Neural cell (in vitro differentiated cells): ENCODE measurements around the gene MEAF6. TPM values are rescaled to one million over a fixed set of nuclear protein-coding genes. Genes with fewer than 3 reads are reported as not detected.

Experiments used
- H2AFZ ChIP-seq: fragments of 200-600, 300-800 bp; sonication (generic), shearing (Covaris generic); 2 replicates; pipeline ENCODE4 v1.6.0; 2014; ENCODE audit warnings: low read depth, mild to moderate bottlenecking, antibody characterized with exemption, low read length, moderate library complexity
- H3F3A ChIP-seq: fragments of 200-600 bp; shearing (Covaris generic); 2 replicates; pipeline ENCODE4 v1.6.1; 2016; ENCODE audit warnings: mild to moderate bottlenecking, moderate library complexity, mixed read lengths, antibody characterized with exemption, low read length; ENCODE audit not compliant: insufficient read depth, poor library complexity, severe bottlenecking
- H3K27ac ChIP-seq: fragments of 200-600, 300-800 bp; sonication (generic), shearing (Covaris generic); 2 replicates; pipeline ENCODE4 v1.5.1; 2014; ENCODE audit warnings: mild to moderate bottlenecking, low read length, moderate library complexity
- H3K27me3 ChIP-seq: fragments of 300-800, 200-600 bp; sonication (generic), shearing (Covaris generic); 2 replicates; pipeline ENCODE4 v1.6.0; 2014; ENCODE audit warnings: mild to moderate bottlenecking, low read depth, low read length, moderate library complexity; ENCODE audit not compliant: insufficient read depth
- H3K36me3 ChIP-seq: fragments of 300-800, 200-600 bp; sonication (generic), shearing (Covaris generic); 2 replicates; pipeline ENCODE4 v1.5.1; 2014; ENCODE audit warnings: mild to moderate bottlenecking, antibody characterized with exemption, low read length, moderate library complexity; ENCODE audit not compliant: insufficient read depth
- H3K4me2 ChIP-seq: fragments of 300-800, 200-600 bp; sonication (generic), shearing (Covaris generic); 2 replicates; pipeline ENCODE4 v1.6.0; 2014; ENCODE audit warnings: mild to moderate bottlenecking, low read length
- H3K4me3 ChIP-seq: fragments of 300-800, 200-600 bp; sonication (generic), shearing (Covaris generic); 2 replicates; pipeline ENCODE4 v1.5.1; 2014; ENCODE audit warnings: mild to moderate bottlenecking, low read length, moderate library complexity
- H3K79me2 ChIP-seq: fragments of 200-600 bp; shearing (Covaris generic); replicated peaks from 2 replicates; pipeline ENCODE4 v1.6.0; 2014; ENCODE audit warnings: mild to moderate bottlenecking, low read length, moderate library complexity; ENCODE audit not compliant: insufficient read depth
- H3K9ac ChIP-seq: fragments of 300-800, 200-600 bp; sonication (generic), shearing (Covaris generic); 2 replicates; pipeline ENCODE4 v1.6.1; 2016; ENCODE audit warnings: mild to moderate bottlenecking, low read length, mixed read lengths
- H3K9me2 ChIP-seq: fragments of 200-600 bp; shearing (Covaris generic); 2 replicates; pipeline ENCODE4 v1.6.1; 2016; ENCODE audit warnings: mild to moderate bottlenecking, low read length, mixed read lengths; ENCODE audit not compliant: insufficient read depth
- H3K9me3 ChIP-seq: fragments of 200-600, 300-800 bp; sonication (generic), shearing (Covaris generic); 2 replicates; pipeline ENCODE4 v1.6.1; 2016; ENCODE audit warnings: mild to moderate bottlenecking, mixed run types, low read length, moderate library complexity, mixed read lengths
- H4K20me1 ChIP-seq: fragments of 200-600 bp; shearing (Covaris generic); 2 replicates; pipeline ENCODE4 v1.6.1; 2016; ENCODE audit warnings: mild to moderate bottlenecking, mixed run types; ENCODE audit not compliant: insufficient read depth
- CTCF ChIP-seq: fragments of 450-650 bp; IDR thresholded peaks from 2 replicates; pipeline ENCODE4 v1.5.1; 2014; ENCODE audit warnings: antibody characterized with exemption, mild to moderate bottlenecking, moderate library complexity; ENCODE audit not compliant: poor library complexity, severe bottlenecking
- EP300 ChIP-seq: fragments of 450-650 bp; conservative IDR thresholded peaks from 2 replicates; pipeline ENCODE4 v1.6.1; 2014; ENCODE audit warnings: antibody characterized with exemption, mild to moderate bottlenecking, moderate library complexity; ENCODE audit not compliant: poor library complexity, severe bottlenecking
- EZH2 ChIP-seq: fragments of 200-600, 300-800 bp; shearing (Covaris generic), sonication (generic); IDR thresholded peaks from 2 replicates; pipeline ENCODE4 v1.6.1; 2014; ENCODE audit warnings: antibody characterized with exemption, low read length, borderline replicate concordance, mild to moderate bottlenecking; ENCODE audit not compliant: insufficient read depth, poor library complexity, severe bottlenecking
- MXI1 ChIP-seq: fragments of 450-650 bp; conservative IDR thresholded peaks from 2 replicates; pipeline ENCODE4 v1.6.1; 2014; ENCODE audit warnings: antibody characterized with exemption, mild to moderate bottlenecking; ENCODE audit not compliant: poor library complexity, severe bottlenecking
- POLR2AphosphoS5 ChIP-seq: IDR thresholded peaks from 2 replicates; pipeline ENCODE4 v1.6.1; 2012
- RAD21 ChIP-seq: fragments of 450-650 bp; conservative IDR thresholded peaks from 2 replicates; pipeline ENCODE4 v1.6.1; 2014; ENCODE audit warnings: antibody characterized with exemption, mild to moderate bottlenecking, moderate library complexity
- SMC3 ChIP-seq: fragments of 450-650 bp; conservative IDR thresholded peaks from 2 replicates; pipeline ENCODE4 v1.6.1; 2014; ENCODE audit warnings: antibody characterized with exemption, mild to moderate bottlenecking, moderate library complexity; ENCODE audit not compliant: poor library complexity
- TAF1 ChIP-seq: IDR thresholded peaks from 2 replicates; pipeline ENCODE4 v1.6.1; 2012; ENCODE audit warnings: low read depth
- polyA plus RNA-seq: library from polyadenylated mRNA; depleted of rRNA; stranded (reverse); fragments of >200 nt; gene quantifications from 2 replicates; pipeline ENCODE4 v1.2.3, GENCODE V29; 2014
- TF ChIP-seq, protein P1 (sequence below): IDR thresholded peaks from 2 replicates; pipeline ENCODE4 v1.6.1; 2012; ENCODE audit warnings: borderline replicate concordance

The MEAF6 gene
- polyA plus RNA-seq, 1 donor from 2014 or later, result 351 TPM

- H3K9ac ChIP-seq, result no peak overlapping the region
- no peak overlapping the region for H2AFZ ChIP-seq
- H3K4me3 ChIP-seq, result no peak overlapping the region
- peaks cover 6% of the 10 kb centered on the region for H3K27me3 ChIP-seq
- H3K36me3 ChIP-seq, result no peaks in the 10 kb centered on the region
- H4K20me1 ChIP-seq, result no peaks in the 10 kb centered on the region
- no peaks in the 10 kb centered on the region for H3K9me3 ChIP-seq
- no peak for TF ChIP-seq TAF1
- no peak for TF ChIP-seq CTCF
- no peak for TF ChIP-seq MXI1
- TF ChIP-seq, protein P1, sequence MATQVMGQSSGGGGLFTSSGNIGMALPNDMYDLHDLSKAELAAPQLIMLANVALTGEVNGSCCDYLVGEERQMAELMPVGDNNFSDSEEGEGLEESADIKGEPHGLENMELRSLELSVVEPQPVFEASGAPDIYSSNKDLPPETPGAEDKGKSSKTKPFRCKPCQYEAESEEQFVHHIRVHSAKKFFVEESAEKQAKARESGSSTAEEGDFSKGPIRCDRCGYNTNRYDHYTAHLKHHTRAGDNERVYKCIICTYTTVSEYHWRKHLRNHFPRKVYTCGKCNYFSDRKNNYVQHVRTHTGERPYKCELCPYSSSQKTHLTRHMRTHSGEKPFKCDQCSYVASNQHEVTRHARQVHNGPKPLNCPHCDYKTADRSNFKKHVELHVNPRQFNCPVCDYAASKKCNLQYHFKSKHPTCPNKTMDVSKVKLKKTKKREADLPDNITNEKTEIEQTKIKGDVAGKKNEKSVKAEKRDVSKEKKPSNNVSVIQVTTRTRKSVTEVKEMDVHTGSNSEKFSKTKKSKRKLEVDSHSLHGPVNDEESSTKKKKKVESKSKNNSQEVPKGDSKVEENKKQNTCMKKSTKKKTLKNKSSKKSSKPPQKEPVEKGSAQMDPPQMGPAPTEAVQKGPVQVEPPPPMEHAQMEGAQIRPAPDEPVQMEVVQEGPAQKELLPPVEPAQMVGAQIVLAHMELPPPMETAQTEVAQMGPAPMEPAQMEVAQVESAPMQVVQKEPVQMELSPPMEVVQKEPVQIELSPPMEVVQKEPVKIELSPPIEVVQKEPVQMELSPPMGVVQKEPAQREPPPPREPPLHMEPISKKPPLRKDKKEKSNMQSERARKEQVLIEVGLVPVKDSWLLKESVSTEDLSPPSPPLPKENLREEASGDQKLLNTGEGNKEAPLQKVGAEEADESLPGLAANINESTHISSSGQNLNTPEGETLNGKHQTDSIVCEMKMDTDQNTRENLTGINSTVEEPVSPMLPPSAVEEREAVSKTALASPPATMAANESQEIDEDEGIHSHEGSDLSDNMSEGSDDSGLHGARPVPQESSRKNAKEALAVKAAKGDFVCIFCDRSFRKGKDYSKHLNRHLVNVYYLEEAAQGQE, result no peak
- no peak for TF ChIP-seq SMC3
- TF ChIP-seq EP300, result no peak
- TF ChIP-seq RAD21, result no peak
- no peak for TF ChIP-seq EZH2
- no peak for TF ChIP-seq POLR2AphosphoS5
- H3K79me2 ChIP-seq, result no peaks in the 10 kb centered on the region
- H3K4me2 ChIP-seq, result no peak overlapping the region
- H3F3A ChIP-seq, result no peaks in the 10 kb centered on the region
- no peaks in the 10 kb centered on the region for H3K9me2 ChIP-seq
- no peak overlapping the region for H3K27ac ChIP-seq
Observed at GRCh38 chr1:37476460-37477197, 37.9 kb downstream of the MEAF6 start.

- Histone ChIP-seq H4K20me1 (no peaks in the 10 kb centered on the region), H3K36me3 (no peaks in the 10 kb centered on the region)
- TF ChIP-seq CTCF (no peak), RAD21 (no peak), MXI1 (no peak), EP300 (no peak), POLR2AphosphoS5 (no peak), TAF1 (no peak), SMC3 (no peak), EZH2 (no peak)
- TF ChIP-seq, protein P1, result no peak
Observed at GRCh38 chr1:37476087-37476452, 38.5 kb downstream of the MEAF6 start.

More at GRCh38 chr1:37476087-37476452, 38.5 kb downstream of the MEAF6 start:
- Histone ChIP-seq H3F3A (no peaks in the 10 kb centered on the region), H3K27me3 (peaks cover 6% of the 10 kb centered on the region), H3K4me2 (no peak overlapping the region), H2AFZ (no peak overlapping the region), H3K4me3 (no peak overlapping the region), H3K9me2 (no peaks in the 10 kb centered on the region), H3K9me3 (no peaks in the 10 kb centered on the region), H3K9ac (no peak overlapping the region), H3K79me2 (no peaks in the 10 kb centered on the region), H3K27ac (no peak overlapping the region)
